Smooth muscle cell (in vitro differentiated cells): ENCODE results near the gene PYM1. TPM values are rescaled to one million over a fixed set of nuclear protein-coding genes. Genes with fewer than 3 reads are reported as not detected.
A peak's percentile ranks its signal among the peaks of the same experiment; 100 is the strongest.

Experiments used
- DNase-seq: peaks from one replicate; lab custom pipeline; 2025; ENCODE audit not compliant: unreplicated experiment; lab: John Stamatoyannopoulos, UW
- H2AFZ ChIP-seq: fragments of 200-600 bp; sonication (generic); 2 replicates; pipeline ENCODE4 v1.6.0; 2016; ENCODE audit warnings: antibody characterized with exemption, low read depth, mild to moderate bottlenecking
- H3F3A ChIP-seq: fragments of 200-600 bp; sonication (generic); 2 replicates; pipeline ENCODE4 v1.6.0; 2017; ENCODE audit warnings: antibody characterized with exemption, low read depth
- H3K27ac ChIP-seq: fragments of 200-600 bp; sonication (generic); 2 replicates; pipeline ENCODE4 v1.5.1; 2016; ENCODE audit warnings: low read depth, mild to moderate bottlenecking
- H3K27me3 ChIP-seq: fragments of 200-600 bp; sonication (generic); 2 replicates; pipeline ENCODE4 v1.6.1; 2016; ENCODE audit warnings: low read depth, mild to moderate bottlenecking
- H3K36me3 ChIP-seq: fragments of 200-600 bp; sonication (generic); 2 replicates; pipeline ENCODE4 v1.5.1; 2016; ENCODE audit warnings: low read depth
- H3K4me1 ChIP-seq: fragments of 200-600 bp; sonication (generic); 2 replicates; pipeline ENCODE4 v1.5.1; 2016; ENCODE audit warnings: low read depth
- H3K4me2 ChIP-seq: fragments of 200-600 bp; sonication (generic); 2 replicates; pipeline ENCODE4 v1.6.0; 2016; ENCODE audit warnings: mild to moderate bottlenecking
- H3K4me3 ChIP-seq: fragments of 200-600 bp; sonication (generic); 2 replicates; pipeline ENCODE4 v1.5.1; 2016; ENCODE audit warnings: mild to moderate bottlenecking
- H3K79me2 ChIP-seq: fragments of 200-600 bp; sonication (generic); 2 replicates; pipeline ENCODE4 v1.6.0; 2016; ENCODE audit warnings: low read depth, mild to moderate bottlenecking
- H3K9ac ChIP-seq: fragments of 200-600 bp; sonication (generic); 2 replicates; pipeline ENCODE4 v1.6.0; 2016; ENCODE audit warnings: low read depth
- H3K9me3 ChIP-seq: fragments of 200-600 bp; sonication (generic); replicated peaks from 2 replicates; pipeline ENCODE4 v1.5.1; 2016; ENCODE audit warnings: low read depth
- H4K20me1 ChIP-seq: fragments of 200-600 bp; sonication (generic); 2 replicates; pipeline ENCODE4 v1.6.0; 2016; ENCODE audit warnings: low read depth
- CTCF ChIP-seq: fragments of 200-600 bp; sonication (generic); IDR thresholded peaks from 2 replicates; pipeline ENCODE4 v1.5.1; 2017; ENCODE audit warnings: borderline replicate concordance, mild to moderate bottlenecking, antibody characterized with exemption; ENCODE audit not compliant: insufficient read depth, poor library complexity, severe bottlenecking
- WGBS: methylation state at CpG from one replicate; pipeline ENCODE4 v1.1.7; 2016; ENCODE audit warnings: low lambda C conversion rate; 5-methylcytosine and 5-hydroxymethylcytosine counted together
- polyA plus RNA-seq: library from polyadenylated mRNA; unstranded; fragments of >200 nt; fragmentation: Nextera tagmentation; extraction: Ambion mirVana; gene quantifications from 2 replicates; pipeline ENCODE4 v1.2.1, GENCODE V29; 2016
- total RNA-seq: library from RNA; depleted of rRNA; stranded (reverse); fragments of >200 nt; gene quantifications from 2 replicates; pipeline ENCODE4 v1.2.3, GENCODE V29; 2014

The PYM1 gene
- total and polyA plus RNA-seq, 2 experiments from 2014 or later, result 28.6 to 51.2 TPM

GRCh38 chr12:55935738-55936151 is 8.1 kb upstream of the PYM1 start:
- H2AFZ ChIP-seq, result no peak overlapping the region
- WGBS, result 74% methylated on average over 26 of the region's 26 CpGs
- no peak overlapping the region for H3K4me3 ChIP-seq

GRCh38 chr12:55934773-55935172 is 7.1 kb upstream of the PYM1 start:
- Histone ChIP-seq H2AFZ (no peak overlapping the region), H3K4me1 (peaks cover 13% of the 10 kb centered on the region)

More at GRCh38 chr12:55935738-55936151, 8.1 kb upstream of the PYM1 start:
- no peaks in the 10 kb centered on the region for H3K27me3 ChIP-seq
- no peak overlapping the region for H3K9ac ChIP-seq
- no peak overlapping the region for H3K4me2 ChIP-seq
- H3K27ac ChIP-seq, result no peak overlapping the region
- H3K36me3 ChIP-seq, result no peaks in the 10 kb centered on the region
- no peaks in the 10 kb centered on the region for H4K20me1 ChIP-seq
- H3F3A ChIP-seq, result peaks cover 14% of the 10 kb centered on the region
- peaks cover 10% of the 10 kb centered on the region for H3K79me2 ChIP-seq
- no peak for TF ChIP-seq CTCF
- DNase-seq, result no peak
- no peaks in the 10 kb centered on the region for H3K9me3 ChIP-seq
- H3K4me1 ChIP-seq, result peaks cover 9% of the 10 kb centered on the region

GRCh38 chr12:55933799-55934742 is 6.4 kb upstream of the PYM1 start:
- no peak for TF ChIP-seq CTCF
- H2AFZ ChIP-seq, result no peak overlapping the region
- H3K36me3 ChIP-seq, result no peaks in the 10 kb centered on the region
- peaks cover 12% of the 10 kb centered on the region for H3K79me2 ChIP-seq
- H3K4me1 ChIP-seq, result peaks cover 13% of the 10 kb centered on the region
- H3F3A ChIP-seq, result peaks cover 24% of the 10 kb centered on the region
- no peaks in the 10 kb centered on the region for H4K20me1 ChIP-seq
- H3K9me3 ChIP-seq, result no peaks in the 10 kb centered on the region
- 100% methylated on average over 1 of the region's 1 CpG for WGBS
- no peaks in the 10 kb centered on the region for H3K27me3 ChIP-seq
- no peak for DNase-seq
- no peak overlapping the region for H3K4me3 ChIP-seq
- peak overlapping the region; percentile 95 for H3K4me2 ChIP-seq
- H3K27ac ChIP-seq, result no peak overlapping the region
- H3K9ac ChIP-seq, result no peak overlapping the region

More at GRCh38 chr12:55934773-55935172, 7.1 kb upstream of the PYM1 start:
- Histone ChIP-seq H3K27ac (no peak overlapping the region), H3K79me2 (peaks cover 10% of the 10 kb centered on the region), H3K27me3 (no peaks in the 10 kb centered on the region), H3F3A (peaks cover 17% of the 10 kb centered on the region), H3K9ac (no peak overlapping the region), H3K4me3 (no peak overlapping the region), H3K9me3 (no peaks in the 10 kb centered on the region), H4K20me1 (no peaks in the 10 kb centered on the region), H3K36me3 (no peaks in the 10 kb centered on the region), H3K4me2 (no peak overlapping the region)
- 100% methylated on average over 1 of the region's 1 CpG for WGBS
- TF ChIP-seq CTCF, result no peak
- DNase-seq, result no peak
